GM19438 (cell line): ENCODE measurements around the gene ASPDH.
"Not testable (repeated sequence)": the region's sequence is repeated elsewhere in the genome, so short reads cannot be mapped to it uniquely, and the experiment has no call there.

Source experiments
- ATAC-seq: cut with Tn5 transposase; IDR thresholded peaks from one replicate; pipeline ENCODE4 v1.9.1; 2021; ENCODE audit warnings: low read depth; ENCODE audit not compliant: unreplicated experiment

ASPDH gene

DNA sequence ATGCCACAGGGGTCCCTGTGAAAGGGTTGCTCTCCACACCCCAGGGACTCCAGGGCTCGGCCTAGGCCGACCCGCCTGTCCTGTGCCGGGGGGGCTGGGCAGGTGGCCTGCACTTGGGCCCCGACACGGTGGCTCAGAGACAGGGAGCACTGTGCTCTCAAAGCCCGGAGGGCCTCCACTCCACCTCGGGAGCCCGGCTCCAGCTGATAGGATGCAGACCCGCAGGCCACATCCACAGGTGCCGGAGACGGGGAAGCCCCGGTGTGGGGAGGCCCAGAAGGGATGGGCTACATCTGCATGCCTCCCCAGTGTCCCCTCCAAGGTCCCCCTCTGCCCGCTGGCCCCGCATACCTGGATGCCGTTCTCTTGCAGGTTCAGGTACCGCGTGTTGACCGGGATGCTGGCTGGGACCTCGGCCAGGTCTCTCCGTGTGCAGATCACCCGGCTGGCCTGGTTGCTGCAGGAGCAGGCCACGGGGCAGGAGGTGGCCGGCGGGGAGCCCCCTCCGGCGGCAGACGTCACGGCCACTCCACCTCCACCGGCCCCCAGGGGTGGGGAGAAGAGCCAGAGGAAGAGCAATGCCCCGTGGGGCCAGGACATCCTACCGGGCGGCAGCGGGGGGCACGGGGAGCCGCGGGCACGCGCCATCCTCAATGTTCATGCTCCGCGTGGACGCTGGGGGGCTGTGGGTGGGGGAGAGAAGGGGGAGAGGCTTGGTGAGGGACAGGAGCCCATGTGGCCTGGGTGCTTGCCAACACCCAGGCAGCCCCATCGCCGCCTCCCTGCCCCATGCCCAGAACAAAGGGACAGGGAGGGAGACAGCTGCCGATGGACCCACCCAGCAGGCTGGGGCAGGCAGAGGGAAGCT lies 34.7 kb upstream of the ASPDH start:
- no peak for ATAC-seq

DNA sequence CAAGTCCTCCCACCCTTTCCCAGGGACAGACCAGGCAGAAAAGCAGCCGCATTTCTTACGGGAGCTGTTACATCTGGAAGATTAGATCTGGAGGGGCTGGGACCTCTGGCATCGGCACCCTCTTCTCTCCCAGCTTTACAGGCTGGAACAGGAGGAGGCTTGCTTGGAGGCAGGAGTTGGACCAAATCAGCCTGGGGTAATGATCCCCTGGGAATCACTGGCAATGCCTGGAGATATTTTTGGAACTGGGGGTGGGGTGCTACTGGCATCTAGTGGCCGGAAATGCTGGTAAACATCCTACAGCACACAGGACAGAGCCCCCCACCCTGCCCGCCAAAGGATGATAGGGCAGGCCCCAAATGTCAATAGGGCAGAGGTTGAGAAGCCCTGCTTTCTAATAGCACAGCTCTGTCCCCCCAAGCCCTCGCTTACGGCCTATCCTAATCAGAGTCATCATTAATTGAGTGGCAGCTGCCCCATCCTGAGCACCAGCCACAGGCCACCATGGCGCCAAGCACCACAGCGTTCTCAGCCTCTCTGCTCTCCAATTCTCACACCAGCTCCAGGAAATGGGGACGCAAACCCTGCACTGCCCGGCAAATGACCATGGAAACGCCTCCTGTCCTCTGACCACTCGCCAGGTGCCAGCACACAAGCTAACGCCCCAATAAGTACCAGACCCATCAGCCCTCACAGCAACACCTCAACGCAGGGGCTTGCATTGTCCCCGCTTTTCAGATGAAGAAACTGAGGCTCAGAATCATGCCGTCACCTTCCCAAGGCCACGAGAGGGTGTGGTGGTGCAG lies 33.9 kb upstream of the ASPDH start:
- ATAC-seq = no peak

DNA sequence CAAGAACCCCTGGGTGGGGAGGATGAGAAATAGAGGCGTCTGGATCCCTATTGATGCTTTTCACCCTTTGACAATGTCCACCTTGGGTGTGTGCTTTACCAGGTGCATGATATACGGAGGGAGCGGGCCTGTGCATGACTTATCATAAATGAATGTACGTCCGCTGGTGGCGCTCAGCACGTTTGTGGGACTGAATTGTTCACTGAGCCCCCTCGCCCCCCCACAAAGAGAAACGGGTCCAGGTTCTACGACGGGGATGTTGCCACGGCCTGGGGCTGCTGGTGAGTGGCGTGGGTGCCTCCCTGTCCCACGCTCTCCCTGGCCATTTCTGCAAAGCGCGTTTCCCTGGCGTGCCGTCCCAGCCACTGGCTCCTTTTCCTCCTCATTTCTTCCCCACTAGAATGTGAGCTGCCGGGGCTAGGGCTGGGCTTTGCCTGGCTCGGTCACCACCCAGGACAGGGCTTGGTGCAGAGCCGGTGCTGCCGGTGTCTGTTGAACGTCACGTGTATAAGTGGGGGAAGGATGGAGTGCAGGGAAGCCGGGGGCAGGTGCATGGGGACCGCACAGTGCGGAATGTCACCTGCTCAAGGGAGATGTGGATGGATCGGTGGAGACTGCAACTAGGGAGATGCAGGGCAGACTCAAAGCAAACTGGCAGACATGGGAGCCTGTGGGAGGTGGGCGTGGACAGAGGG lies 33.0 kb upstream of the ASPDH start:
- no peak for ATAC-seq

DNA sequence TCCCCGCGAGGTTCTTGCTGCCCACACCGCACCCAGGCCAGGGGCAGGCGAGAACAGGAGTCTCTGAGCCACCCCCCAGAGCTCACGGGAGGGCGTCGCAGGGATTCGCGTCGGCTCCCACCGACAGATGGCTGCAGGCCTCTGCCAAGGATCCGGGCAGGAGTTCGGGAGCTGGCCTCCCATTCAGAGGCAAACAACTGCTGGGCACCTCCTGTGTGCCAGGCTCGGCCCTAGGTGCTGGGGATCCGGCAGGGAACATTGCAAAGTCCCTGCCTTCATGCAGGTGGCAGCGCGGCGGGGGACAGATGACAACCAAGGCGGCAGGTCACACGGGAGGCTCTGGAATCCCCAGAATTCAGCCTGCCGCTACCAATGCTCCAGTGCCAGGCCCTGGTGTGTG lies 29.2 kb upstream of the ASPDH start:
- no peak for ATAC-seq

DNA sequence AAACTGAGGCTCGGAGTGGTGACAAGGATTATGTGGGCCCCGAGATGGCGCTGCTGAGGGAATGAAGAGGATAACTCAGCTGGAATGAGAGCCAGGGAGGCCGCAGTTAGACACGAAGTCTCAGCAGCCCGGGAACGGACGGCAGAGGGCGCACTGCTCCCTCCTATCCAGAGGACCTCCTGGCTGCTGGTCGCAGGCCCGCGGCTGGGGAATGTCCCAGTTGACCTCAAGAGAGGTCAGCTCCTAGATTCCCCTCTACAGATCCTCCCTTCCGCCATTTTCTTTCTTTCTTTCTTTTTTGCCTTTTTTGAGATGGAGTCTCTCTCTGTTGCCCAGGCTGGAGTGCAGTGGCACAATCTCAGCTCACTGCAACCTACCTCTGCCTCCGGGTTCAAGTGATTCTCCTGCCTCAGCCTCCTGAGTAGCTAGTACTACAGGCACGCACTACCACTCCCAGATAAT lies 24.1 kb upstream of the ASPDH start:
- ATAC-seq = no peak

DNA sequence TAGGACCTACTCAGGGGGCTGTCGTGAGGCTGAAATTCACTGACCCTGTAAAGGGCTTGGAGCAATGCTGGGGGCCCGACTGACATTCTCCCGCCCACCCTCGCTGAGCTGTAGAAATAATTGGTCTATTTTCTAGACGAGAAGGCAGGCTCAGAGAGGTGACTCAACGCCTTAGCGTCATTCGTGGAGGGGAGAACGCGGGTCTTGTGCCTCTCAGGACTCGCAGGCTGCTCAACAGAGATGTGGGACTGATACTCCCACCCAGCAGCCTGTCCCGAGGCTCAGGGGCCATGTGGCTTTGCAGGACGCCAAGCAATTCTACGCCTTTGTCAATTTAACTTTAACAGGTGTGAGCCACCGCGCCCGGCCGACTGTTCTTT lies 23.6 kb upstream of the ASPDH start:
- ATAC-seq = no peak

DNA sequence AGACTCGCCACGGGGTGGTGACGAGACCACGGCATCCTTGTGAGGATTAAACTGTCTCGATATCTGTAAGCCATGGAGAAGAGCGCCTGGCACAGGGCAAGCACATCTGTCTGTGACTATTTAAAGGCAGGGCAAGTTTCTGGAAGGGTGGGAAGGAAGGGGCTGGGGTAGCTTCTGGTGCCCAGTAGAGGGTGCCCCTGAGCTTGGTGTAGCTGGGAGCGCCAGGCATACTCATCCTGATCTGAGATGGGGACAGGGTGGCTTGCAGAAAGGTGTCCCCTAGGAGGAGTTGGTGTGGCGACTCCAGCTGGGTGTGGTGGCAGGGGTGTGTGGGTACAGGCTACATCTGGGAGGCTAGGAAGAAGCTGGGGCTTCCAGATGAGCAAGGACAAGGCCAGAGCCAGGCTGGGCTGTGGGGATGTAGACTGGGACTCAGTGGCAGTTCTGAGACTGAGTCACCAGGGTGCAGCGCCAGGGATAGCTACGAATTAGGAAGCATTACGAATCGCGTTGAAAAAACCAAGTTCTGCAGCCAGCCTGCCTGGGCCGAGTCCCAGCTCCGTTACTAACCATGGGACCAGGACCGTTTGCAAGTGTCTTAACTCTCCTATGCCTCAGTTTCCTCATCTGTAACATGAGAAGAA lies 23.1 kb upstream of the ASPDH start:
- no peak for ATAC-seq

DNA sequence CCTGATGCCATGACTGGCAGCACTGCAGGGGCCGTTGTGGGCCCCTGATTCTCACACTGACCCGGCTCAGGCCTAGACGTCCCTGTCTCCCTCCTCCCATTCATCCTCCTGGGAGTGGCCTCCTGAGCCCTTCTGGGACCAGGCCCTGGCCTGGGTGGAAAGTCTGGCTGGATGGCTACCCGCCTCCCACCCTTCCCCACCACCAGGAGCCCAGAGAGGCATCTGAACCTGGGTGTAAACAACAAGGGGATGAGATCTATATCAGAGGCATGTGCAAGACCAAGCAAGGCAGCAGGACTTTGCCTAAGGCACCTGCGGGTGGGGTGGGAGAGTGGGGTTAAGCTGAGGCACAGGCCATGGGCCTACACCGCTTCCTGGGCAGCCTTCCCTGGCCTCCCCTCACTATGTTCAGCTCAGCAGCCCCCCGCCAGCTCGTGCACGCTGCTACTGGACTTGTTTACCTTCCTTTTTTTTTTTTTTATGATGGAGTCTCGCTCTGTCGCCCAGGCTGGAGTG lies 22.0 kb upstream of the ASPDH start:
- ATAC-seq = no peak

DNA sequence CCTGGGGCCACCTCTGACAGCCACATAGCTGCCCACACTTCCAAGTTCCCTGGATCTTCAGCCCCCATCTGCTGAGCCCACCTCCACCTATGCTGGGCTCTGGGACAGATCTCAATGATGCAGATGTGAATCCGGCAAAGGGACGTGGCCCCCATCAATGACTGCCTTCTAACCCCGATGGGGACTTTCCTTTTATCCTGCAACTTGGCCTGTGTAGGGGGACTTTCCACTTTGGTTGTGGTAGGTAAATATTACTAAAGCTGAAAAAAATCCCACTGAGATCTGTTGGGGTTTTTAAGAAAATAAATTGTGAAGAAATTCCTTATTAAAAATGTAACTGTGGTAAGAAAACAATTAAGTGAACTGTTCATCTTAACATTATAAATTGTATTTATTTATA lies 20.8 kb upstream of the ASPDH start:
- ATAC-seq = no peak

DNA sequence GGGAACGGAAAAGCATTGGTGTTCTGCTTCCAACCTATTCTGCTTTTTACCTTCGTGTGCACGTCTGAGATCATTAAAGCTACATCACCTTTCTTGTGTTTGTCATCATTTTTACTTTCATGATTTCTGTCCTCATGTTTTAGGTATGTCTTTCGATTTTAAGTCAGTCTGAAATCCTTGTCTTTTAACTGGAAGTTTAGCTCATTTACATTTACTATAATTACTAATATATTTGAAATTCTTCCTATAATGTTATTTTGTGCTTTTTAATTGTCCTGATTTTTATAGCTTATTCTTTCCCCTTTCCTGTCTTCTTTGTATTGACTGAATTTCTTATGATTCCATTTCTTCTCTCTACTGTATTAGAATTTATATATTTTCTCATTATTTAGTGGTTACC lies 19.2 kb upstream of the ASPDH start:
- no peak for ATAC-seq

DNA sequence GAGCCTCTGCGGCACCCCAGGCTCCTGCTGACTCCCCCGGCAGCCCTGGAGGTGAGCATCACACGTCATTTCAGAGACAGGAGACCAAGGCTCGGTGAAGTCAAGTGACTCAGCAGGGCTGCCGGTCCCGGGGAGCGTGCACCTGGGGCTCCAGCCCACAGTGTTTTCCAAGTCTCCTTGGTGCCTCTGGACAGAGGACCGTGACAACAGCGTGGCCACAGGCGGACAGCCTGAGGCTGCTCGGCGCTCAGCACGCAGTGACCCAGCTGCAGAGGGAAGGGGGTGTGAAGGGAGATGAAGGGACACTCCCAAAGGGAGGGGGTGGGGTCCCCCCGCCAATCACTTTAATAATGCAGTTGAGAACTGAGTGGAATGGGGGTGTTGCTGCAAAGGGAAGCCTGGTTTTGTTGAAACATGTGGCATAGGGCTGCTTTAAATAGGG lies 17.5 kb upstream of the ASPDH start:
- no peak for ATAC-seq

DNA sequence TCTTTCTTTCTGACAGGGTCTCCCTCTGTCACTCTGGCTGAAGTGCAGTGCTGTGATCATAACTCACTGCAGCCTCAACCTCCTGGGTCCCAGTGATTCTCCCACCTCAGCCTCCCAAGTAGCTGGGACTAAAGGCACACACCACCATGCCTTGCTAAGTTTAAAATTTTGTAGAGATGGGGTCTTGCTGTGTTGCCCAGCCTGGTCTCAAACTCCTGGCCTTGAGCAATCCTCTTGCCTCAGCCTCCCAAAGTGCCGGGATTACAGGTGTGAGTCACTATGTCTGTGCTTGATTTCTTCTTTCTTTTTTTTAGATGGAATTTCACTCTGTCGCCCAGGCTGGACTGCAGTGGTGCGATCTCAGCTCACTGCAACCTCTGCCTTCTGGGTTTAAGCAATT lies 14.3 kb upstream of the ASPDH start:
- not testable (repeated sequence) for ATAC-seq

DNA sequence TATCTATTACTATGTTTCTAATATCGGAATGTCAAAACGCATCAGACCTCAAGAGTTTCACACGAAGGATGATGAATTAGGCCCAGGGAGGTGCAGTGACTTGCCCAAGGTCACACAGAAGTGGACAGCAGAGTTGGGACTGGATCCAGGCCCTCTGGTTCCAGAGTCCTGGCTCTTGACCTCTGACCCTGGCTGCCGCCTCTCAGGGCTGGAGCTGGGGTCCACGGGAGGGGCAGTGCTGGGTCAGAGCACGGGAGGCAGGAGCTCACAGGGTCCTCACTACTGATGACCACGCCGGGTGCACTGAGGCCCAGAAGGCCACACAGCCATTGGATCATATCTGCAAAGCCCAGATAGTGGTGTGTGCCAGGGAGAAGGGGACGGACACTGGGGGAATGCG lies 9.2 kb upstream of the ASPDH start:
- no peak for ATAC-seq

DNA sequence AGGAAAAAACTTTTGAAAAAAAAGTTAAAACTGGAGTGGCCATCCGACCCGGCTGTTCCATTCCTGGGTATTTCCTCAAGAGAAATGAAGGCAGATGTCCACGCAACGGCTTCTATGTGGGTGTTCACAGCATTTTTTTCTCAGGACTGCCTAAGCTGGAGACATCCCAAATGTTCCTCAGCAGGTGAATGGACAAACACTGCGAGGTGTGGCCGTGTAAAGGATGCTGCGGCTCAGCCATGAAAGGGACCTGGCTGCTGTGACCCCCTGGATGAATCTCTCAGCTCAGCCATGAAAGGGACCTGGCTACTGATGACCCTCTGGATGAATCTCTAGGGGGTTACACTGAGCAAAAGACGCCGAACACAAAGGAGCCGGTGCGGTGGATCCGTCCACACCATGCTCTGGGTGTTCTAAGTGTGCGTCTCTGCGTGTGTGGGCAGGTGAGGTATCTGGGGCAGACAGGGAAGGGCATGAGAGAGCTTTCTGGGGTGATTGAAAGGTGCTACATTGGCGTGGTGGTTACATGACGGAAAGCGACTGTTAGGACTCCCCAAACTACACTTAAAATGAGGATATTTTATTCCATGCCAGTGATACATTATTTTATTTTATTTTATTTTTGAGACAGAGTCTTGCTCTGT lies 7.2 kb upstream of the ASPDH start:
- no peak for ATAC-seq

DNA sequence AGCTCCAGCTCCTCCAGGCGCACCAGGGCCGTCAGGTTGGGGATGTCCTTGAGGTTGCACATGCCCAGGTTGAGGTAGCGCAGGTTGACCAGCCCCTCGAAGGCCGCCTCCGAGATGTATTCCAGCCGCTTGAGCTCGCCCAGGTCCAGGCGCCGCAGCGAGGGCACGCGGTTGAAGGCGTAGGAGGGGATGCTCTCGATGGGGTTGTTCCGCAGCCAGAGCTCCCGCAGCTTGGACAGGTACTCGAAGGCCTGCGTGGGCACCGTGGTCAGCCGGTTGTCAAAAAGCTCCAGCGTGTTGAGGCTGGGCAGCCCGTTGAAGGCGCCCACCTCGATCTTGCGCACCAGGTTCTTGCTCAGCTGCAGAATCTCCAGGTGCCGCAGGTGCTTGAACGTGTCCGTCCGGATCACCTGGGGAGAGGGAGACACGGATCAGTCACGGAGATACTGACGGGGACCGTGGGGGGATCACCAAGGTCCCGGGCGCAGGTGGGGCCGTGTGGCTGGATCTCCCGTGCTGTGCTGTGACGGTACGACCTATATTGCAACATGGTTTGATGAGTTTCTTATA lies 5.4 kb upstream of the ASPDH start:
- ATAC-seq = no peak

DNA sequence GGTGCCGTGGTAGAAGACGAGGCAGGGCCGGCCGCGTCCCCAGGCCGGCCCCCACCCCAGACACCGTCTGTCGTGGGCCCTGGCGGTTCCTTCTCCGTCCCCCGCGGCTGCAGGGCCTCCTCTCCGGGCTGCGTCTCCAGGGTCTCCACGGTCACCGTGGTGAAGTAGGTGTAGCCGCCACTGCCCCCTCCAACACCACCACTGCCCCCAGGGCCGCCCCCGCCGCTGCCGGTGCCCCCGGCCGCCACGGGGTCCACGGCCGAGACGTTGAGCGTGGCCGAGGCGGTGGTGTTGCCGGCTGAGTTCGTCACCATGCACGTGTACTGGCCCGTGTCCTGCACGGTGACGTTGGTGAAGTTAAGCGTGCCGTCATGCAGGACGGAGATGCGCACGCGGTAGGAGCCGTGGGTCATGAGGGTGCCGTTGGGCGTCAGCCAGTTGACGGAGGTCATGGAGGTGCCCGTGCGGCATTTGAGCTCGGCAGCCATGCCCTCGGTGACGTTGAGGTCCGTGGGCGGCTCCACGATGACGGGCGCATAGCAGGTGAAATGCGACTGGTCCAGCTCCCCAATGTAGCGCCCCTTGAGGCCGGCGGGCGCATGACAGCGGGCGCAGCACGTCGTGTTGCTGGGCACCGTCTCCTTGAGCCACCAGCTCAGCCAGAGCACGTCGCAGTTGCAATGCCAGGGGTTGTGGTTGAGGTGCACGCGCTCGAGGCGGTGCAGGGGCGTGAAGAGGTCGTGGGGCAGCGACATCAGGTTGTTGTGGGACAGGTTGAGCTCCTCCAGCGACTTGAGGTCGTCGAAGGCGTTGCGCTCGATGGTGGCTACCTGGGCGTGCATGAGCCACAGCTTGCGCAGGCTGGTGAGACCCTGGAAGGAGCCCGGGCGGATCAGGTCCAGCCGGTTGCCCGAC lies 4.6 kb upstream of the ASPDH start:
- no peak for ATAC-seq

DNA sequence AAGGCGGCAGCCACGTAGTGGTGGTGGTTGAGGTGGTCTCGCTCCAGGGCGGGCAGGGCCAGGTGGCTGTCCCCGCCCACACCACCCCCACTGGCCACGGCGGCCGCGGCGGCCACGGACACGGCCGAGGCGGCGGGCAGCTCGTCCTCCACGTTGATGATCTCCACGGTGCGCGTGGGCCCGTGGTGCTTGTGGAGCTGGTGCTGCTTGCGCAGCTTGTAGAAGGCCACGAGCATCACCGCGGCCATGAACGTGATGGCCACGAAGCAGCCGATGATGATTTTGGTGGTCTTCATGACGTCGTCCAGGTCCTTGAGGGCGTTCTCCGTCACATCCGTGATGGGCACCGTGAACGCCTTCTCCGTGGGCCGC lies 4.0 kb upstream of the ASPDH start:
- no peak for ATAC-seq

DNA sequence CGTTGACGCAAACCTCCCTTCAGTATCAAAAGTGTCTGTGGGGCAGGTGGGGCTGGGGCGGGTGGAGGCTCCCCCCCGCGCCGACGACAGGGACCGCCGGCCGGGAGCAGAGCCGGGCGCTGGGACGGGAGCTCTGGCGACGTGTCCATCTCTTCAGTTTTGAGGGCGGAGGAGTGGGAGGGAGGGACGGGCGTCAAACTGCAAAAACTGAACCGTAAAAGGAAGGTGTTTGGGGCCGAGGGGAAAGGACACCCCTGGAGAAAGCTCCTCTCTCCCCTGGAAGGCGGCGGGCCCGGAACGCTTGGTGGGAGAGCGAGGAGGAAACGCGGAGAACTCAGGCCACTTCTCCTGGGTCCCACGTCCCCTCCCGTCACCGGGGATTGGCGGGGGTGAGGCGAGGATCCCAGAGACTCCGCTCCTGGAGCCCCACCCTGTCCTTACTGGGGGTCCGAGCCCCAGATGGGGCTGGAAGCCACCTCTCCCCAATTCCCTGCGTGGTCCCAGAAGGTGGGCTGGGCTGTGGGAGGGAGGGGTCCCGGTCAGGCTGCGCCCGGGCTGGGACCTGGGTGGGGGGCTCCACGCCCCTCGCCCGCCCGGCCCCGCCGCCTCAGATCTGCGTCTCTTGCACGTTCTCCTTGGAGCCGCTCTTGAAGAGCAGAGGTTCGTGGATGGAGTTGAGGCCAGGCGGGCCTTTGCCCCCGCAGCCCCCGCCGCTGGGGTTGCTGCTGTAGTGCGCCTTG lies 3.4 kb upstream of the ASPDH start:
- ATAC-seq = no peak
